ENCODE data around the gene TNKS1BP1.

Gene TNKS1BP1, protein sequence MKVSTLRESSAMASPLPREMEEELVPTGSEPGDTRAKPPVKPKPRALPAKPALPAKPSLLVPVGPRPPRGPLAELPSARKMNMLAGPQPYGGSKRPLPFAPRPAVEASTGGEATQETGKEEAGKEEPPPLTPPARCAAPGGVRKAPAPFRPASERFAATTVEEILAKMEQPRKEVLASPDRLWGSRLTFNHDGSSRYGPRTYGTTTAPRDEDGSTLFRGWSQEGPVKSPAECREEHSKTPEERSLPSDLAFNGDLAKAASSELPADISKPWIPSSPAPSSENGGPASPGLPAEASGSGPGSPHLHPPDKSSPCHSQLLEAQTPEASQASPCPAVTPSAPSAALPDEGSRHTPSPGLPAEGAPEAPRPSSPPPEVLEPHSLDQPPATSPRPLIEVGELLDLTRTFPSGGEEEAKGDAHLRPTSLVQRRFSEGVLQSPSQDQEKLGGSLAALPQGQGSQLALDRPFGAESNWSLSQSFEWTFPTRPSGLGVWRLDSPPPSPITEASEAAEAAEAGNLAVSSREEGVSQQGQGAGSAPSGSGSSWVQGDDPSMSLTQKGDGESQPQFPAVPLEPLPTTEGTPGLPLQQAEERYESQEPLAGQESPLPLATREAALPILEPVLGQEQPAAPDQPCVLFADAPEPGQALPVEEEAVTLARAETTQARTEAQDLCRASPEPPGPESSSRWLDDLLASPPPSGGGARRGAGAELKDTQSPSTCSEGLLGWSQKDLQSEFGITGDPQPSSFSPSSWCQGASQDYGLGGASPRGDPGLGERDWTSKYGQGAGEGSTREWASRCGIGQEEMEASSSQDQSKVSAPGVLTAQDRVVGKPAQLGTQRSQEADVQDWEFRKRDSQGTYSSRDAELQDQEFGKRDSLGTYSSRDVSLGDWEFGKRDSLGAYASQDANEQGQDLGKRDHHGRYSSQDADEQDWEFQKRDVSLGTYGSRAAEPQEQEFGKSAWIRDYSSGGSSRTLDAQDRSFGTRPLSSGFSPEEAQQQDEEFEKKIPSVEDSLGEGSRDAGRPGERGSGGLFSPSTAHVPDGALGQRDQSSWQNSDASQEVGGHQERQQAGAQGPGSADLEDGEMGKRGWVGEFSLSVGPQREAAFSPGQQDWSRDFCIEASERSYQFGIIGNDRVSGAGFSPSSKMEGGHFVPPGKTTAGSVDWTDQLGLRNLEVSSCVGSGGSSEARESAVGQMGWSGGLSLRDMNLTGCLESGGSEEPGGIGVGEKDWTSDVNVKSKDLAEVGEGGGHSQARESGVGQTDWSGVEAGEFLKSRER (N-terminal part only)

DNA sequence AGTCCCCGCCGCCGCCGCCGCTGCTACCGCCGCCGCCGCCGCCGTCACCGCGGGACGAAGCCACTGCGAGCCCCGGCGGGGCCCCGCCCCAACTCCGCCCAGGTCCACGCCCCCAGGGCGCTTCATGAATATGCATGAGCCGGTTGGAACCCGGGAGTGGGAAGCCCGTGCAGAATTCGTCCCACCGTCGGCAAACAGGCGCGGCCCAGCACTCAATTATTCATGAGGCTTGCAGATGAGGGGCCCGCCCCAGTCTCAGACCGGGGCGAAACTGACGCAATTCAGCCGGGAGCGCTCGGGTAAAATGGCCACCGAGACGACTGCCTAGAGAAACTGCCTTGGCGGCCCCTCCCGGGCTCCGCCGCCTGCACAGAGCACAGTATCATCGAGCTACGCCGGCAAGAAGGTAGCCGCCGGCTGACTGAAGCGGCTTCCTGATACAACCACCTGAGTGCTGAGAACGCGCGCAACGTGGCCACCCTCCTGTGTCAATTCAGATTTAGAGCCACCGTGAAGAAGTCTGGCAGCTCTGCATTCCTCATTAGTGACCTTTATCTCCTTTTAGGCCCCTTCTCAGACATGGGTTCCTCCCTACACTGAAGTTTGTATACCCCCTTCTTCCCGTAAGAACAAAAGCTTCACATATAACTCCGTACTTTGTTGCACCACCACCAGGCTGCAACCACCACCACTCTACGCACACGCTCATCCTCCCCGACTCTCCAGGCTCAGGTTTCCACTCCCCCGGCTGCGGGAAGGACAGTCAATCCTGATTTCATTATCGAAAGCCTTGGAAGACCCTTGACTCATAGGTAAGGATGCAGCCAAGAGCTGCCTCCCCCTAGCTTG is at the start of gene TNKS1BP1:
Gene TNKS1BP1, minus strand, starts transcription at position 67 of the 849 bp plus-strand sequence. CDS start 3,067 bp downstream, outside the sequence.
- DNase-seq (ENCODE audit: low read depth): peak; percentile 98
- H3K4me3 ChIP-seq (ENCODE audit: low read depth, low read length): peak within 1 kb of the TSS; percentile 84
- TF ChIP-seq, protein P1, sequence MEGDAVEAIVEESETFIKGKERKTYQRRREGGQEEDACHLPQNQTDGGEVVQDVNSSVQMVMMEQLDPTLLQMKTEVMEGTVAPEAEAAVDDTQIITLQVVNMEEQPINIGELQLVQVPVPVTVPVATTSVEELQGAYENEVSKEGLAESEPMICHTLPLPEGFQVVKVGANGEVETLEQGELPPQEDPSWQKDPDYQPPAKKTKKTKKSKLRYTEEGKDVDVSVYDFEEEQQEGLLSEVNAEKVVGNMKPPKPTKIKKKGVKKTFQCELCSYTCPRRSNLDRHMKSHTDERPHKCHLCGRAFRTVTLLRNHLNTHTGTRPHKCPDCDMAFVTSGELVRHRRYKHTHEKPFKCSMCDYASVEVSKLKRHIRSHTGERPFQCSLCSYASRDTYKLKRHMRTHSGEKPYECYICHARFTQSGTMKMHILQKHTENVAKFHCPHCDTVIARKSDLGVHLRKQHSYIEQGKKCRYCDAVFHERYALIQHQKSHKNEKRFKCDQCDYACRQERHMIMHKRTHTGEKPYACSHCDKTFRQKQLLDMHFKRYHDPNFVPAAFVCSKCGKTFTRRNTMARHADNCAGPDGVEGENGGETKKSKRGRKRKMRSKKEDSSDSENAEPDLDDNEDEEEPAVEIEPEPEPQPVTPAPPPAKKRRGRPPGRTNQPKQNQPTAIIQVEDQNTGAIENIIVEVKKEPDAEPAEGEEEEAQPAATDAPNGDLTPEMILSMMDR (conservative IDR thresholded peaks at IDR 0.05; ENCODE audit: low read depth, low read length): no peak

DNA sequence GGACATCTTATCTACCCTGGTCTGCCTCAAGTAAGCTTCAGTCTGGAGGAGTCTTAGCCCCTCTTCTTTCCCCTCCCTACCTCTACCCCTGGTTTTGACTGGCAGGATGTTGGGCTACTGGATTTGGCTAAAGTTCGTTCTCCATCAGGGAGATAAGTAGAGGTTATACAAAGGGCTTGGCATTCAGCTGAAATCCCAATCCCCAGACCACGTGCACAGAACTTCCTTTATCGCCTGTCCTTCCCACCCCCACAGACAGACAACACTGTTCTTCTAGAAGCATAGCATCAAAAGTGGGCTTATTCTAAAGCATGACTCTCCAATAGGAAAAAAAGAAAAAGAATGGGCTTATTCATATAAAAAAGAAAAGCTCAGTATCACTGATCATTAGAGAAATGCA is 48.4 kb upstream of the TNKS1BP1 start:
- TF ChIP-seq, protein P1 (conservative IDR thresholded peaks at IDR 0.05; ENCODE audit: low read depth, low read length): no peak
- DNase-seq (ENCODE audit: low read depth): no peak
- no peak overlapping the region for H3K4me3 ChIP-seq (ENCODE audit: low read depth, low read length)

DNA sequence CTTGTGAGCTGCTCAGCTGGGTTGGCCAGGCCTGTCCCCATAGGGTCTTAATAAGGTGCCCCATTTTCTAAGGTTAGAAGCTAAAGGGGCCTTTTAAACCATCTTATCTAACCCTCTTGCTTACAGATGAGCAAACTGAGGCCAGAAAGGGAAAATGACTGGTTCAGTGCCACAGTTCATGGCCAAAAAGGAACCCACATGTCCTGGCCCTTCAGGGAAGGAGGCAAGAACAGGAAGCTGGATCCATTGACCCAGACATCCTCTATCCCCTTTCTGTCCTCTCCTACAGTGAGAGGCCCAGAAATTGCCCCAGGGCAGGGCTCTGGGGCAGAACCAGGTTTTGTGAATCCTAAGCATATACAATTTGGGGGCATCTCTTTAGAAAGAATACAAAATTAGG is 46.2 kb upstream of the TNKS1BP1 start:
- DNase-seq (ENCODE audit: low read depth): no peak
- TF ChIP-seq, protein P1 (conservative IDR thresholded peaks at IDR 0.05; ENCODE audit: low read depth, low read length): no peak
- H3K4me3 ChIP-seq (ENCODE audit: low read depth, low read length): no peak overlapping the region

DNA sequence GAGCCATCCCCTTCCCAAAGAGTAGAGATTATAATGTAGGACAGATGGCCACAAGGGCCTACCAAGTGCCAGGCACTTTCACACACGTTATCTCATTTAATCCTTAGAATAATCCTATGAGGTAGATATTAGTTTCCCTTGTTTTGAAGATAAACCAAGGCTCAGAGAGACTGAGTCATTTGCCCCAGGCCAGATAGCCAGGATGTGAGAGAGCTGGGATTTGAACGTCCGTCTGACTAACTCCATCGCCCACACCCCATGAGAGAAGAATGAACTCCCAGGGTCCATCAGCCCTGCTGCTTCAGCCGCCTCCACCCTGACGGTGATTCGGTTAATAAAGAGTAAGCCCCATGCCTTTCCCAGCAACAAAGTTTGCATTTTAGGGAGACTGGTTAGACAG is 45.5 kb upstream of the TNKS1BP1 start:
- no peak overlapping the region for H3K4me3 ChIP-seq (ENCODE audit: low read depth, low read length)
- TF ChIP-seq, protein P1 (conservative IDR thresholded peaks at IDR 0.05; ENCODE audit: low read depth, low read length): no peak
- no peak for DNase-seq (ENCODE audit: low read depth)

DNA sequence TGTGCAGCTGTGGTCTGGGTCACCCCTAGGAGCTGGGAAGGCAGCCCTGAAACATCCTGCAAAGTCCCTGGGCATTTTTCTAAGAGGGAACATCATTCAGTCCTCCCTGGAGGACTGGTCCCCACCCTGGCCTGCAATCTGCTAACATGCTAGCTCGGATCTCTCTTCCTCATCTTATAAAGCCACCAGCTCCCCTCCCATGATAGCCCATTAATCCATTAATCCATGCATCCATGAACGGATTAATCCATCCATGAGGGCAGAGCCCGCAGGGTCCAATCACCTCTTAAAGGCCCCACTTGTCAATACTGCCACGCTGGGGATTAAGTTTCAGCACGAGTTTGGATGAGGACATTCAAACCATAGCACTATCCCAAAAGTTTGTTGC is 44.1 kb upstream of the TNKS1BP1 start:
- no peak overlapping the region for H3K4me3 ChIP-seq (ENCODE audit: low read depth, low read length)
- no peak for DNase-seq (ENCODE audit: low read depth)
- TF ChIP-seq, protein P1 (conservative IDR thresholded peaks at IDR 0.05; ENCODE audit: low read depth, low read length): no peak

Measured in choroid plexus epithelial cell (primary cell).